HepG2 (cell line): ENCODE measurements around the gene PRM3. TPM values are rescaled to one million over a fixed set of nuclear protein-coding genes. Genes with fewer than 3 reads are reported as not detected.

Experiments
- ATAC-seq: fragments of 200-7000 bp; cut with Tn5 transposase; 3 replicates; pipeline ENCODE4 v1.9.1; 2020; ENCODE audit warnings: mild to moderate bottlenecking, moderate library complexity
- BruUV-seq: library from RNA; stranded (reverse); fragments of 400-500 nt; replicated peaks from 2 replicates; lab custom pipeline; 2021; lab: Mats Ljungman, UMichigan
- CTCF ChIA-PET: fragments of 300-600 bp; formaldehyde crosslinking; extraction: SDS; loops from one replicate; lab custom pipeline; 2021; ENCODE audit warnings: low total read pairs, inconsistent platforms, low intra/inter-chr PET ratio; lab: Yijun Ruan, JAX
- POLR2A ChIA-PET: fragments of 350-600 bp; sonication (Branson Sonifier 250); formaldehyde crosslinking; loops from one replicate; lab custom pipeline; 2020; ENCODE audit warnings: antibody characterized with exemption, inconsistent platforms; lab: Yijun Ruan, JAX
- DNase-seq: peaks from one replicate; pipeline ENCODE4 v3.0.0-alpha.2; 2015; ENCODE audit warnings: low spot score
- FAIRE-seq: peaks from 3 replicates; lab custom pipeline; 2011; peaks lifted over from hg19 to GRCh38; lab: Jason Lieb, UNC
- H2AFZ ChIP-seq: one replicate; pipeline ENCODE4 v1.6.1; 2011; ENCODE audit warnings: low read length, inconsistent platforms
- H3K27ac ChIP-seq: fragments of 300-600 bp; 3 replicates; pipeline ENCODE4 v1.8.0; 2011; ENCODE audit warnings: mixed run types, mild to moderate bottlenecking, mixed read lengths, low read length, inconsistent platforms; ENCODE audit not compliant: insufficient read depth; ENCODE audit errors: extremely low read length
- H3K27me3 ChIP-seq, 2 experiments: fragments of 200-600 bp in 1 of 2; 2 replicates in 1 of 2; 3 replicates in 1 of 2; pipeline versions ENCODE4 v1.6.0 to v1.8.0; 2011; ENCODE audit warnings: low read length in 2 of 2, mild to moderate bottlenecking in 2 of 2, moderate library complexity in 2 of 2, inconsistent platforms in 1 of 2; ENCODE audit not compliant: insufficient read depth in 2 of 2, control insufficient read depth in 1 of 2
- H3K36me3 ChIP-seq, 2 experiments: fragments of 200-600 bp in 1 of 2; replicated peaks in 1 of 2; 2 replicates in 1 of 2; 3 replicates in 1 of 2; pipeline versions ENCODE4 v1.5.1 to v1.8.0; 2011; ENCODE audit warnings: low read length in 2 of 2, inconsistent platforms in 1 of 2; ENCODE audit not compliant: insufficient read depth in 2 of 2, control insufficient read depth in 1 of 2
- H3K4me1 ChIP-seq: 2 replicates; pipeline ENCODE4 v1.5.1; 2012; ENCODE audit warnings: low read length, inconsistent platforms; ENCODE audit not compliant: insufficient read depth
- H3K4me2 ChIP-seq: 2 replicates; pipeline ENCODE4 v1.6.0; 2011; ENCODE audit warnings: low read depth, low read length, inconsistent platforms
- H3K4me3 ChIP-seq, 3 experiments: fragments of 200-600 bp in 1 of 3; sonication (generic), shearing (Covaris generic) in 1 of 3; replicated peaks in 1 of 3; 2 replicates each; pipeline ENCODE4 v1.5.1; 2011 to 2016; ENCODE audit warnings: low read length in 3 of 3, inconsistent platforms in 2 of 3, low read depth in 2 of 3, mild to moderate bottlenecking in 2 of 3, control low read depth in 1 of 3, mixed read lengths in 1 of 3; ENCODE audit not compliant: insufficient read depth in 1 of 3
- H3K79me2 ChIP-seq: one replicate; pipeline ENCODE4 v1.6.1; 2011; ENCODE audit warnings: low read length, inconsistent platforms; ENCODE audit not compliant: insufficient read depth
- H3K9ac ChIP-seq: 2 replicates; pipeline ENCODE4 v1.6.0; 2011; ENCODE audit warnings: mild to moderate bottlenecking, low read depth, low read length, inconsistent platforms; ENCODE audit not compliant: insufficient read depth
- H3K9me3 ChIP-seq: 2 replicates; pipeline ENCODE4 v1.5.1; 2012; ENCODE audit warnings: mild to moderate bottlenecking, low read length
- H4K20me1 ChIP-seq: 2 replicates; pipeline ENCODE4 v1.6.0; 2011; ENCODE audit warnings: inconsistent platforms, mild to moderate bottlenecking, low read length, moderate library complexity; ENCODE audit not compliant: insufficient read depth
- CSRNP1 ChIP-seq: sonication (generic); formaldehyde crosslinking; IDR thresholded peaks from 2 replicates; pipeline ENCODE4 v1.8.1; 2023; ENCODE audit warnings: mild to moderate bottlenecking, missing genetic modification reagents
- HDAC2 ChIP-seq: sonication (generic); formaldehyde crosslinking; IDR thresholded peaks from 2 replicates; pipeline ENCODE4 v1.4.0; 2020; ENCODE audit warnings: missing genetic modification reagents
- MTA1 ChIP-seq: sonication (generic); formaldehyde crosslinking; IDR thresholded peaks from 2 replicates; pipeline ENCODE4 v1.4.0; 2020; ENCODE audit warnings: missing genetic modification reagents, mild to moderate bottlenecking, borderline replicate concordance
- RFX3 ChIP-seq: IDR thresholded peaks from 2 replicates; pipeline ENCODE4 v1.6.1; 2016; ENCODE audit warnings: missing biosample characterization, missing genetic modification reagents
- SETDB1 ChIP-seq: sonication (generic); formaldehyde crosslinking; IDR thresholded peaks from 2 replicates; pipeline ENCODE4 v1.5.1; 2020; ENCODE audit warnings: missing genetic modification reagents, mild to moderate bottlenecking, borderline replicate concordance
- SRSF9 ChIP-seq: fragments of 200-400 bp; formaldehyde crosslinking; IDR thresholded peaks from 2 replicates; pipeline ENCODE4 v1.6.1; 2018; ENCODE audit warnings: borderline replicate concordance, mild to moderate bottlenecking, low read depth, low read length; ENCODE audit not compliant: insufficient read depth, poor library complexity, severe bottlenecking
- ZFP1 ChIP-seq: IDR thresholded peaks from 2 replicates; pipeline ENCODE4 v1.6.1; 2016
- ZNF136 ChIP-seq: sonication (generic); formaldehyde crosslinking; IDR thresholded peaks from 2 replicates; pipeline ENCODE4 v1.8.1; 2022; ENCODE audit warnings: low read depth, mild to moderate bottlenecking, moderate library complexity, missing genetic modification reagents
- ZNF205 ChIP-seq: IDR thresholded peaks from 2 replicates; pipeline ENCODE4 v1.6.1; 2018; ENCODE audit warnings: missing biosample characterization, missing genetic modification reagents
- ZNF234 ChIP-seq: sonication (generic); formaldehyde crosslinking; conservative IDR thresholded peaks from 2 replicates; pipeline ENCODE4 v1.5.1; 2020; ENCODE audit warnings: mild to moderate bottlenecking, missing genetic modification reagents
- ZNF382 ChIP-seq: sonication (generic); formaldehyde crosslinking; IDR thresholded peaks from 2 replicates; pipeline ENCODE4 v1.5.0; 2020; ENCODE audit warnings: missing genetic modification reagents, mild to moderate bottlenecking, borderline replicate concordance
- ZNF687 ChIP-seq: sonication (generic); formaldehyde crosslinking; IDR thresholded peaks from 2 replicates; pipeline ENCODE4 v1.5.1; 2020; ENCODE audit warnings: mild to moderate bottlenecking, missing genetic modification reagents, moderate library complexity
- ZSCAN20 ChIP-seq: sonication (generic); formaldehyde crosslinking; IDR thresholded peaks from 2 replicates; pipeline ENCODE4 v1.4.0; 2020; ENCODE audit warnings: missing genetic modification reagents, mild to moderate bottlenecking, borderline replicate concordance
- WGBS: methylation state at CpG from one replicate; pipeline ENCODE4 v1.1.6; 2017; ENCODE audit warnings: low lambda C conversion rate; 5-methylcytosine and 5-hydroxymethylcytosine counted together
- in situ Hi-C: cut with HindIII; loops from 2 replicates; pipeline ENCODE4 v1.10.0; 2017; ENCODE audit warnings: low pct_unique_long_range_greater_than_20kb; ENCODE audit not compliant: extremely low pct_ligation_motif_present
- intact Hi-C: fragments of 100-400 bp; cut with micrococcal nuclease; formaldehyde crosslinking; loops from one replicate; pipeline ENCODE4 v1.10.0; 2022; ENCODE audit not compliant: unreplicated experiment
- polyA plus RNA-seq, 8 experiments: library from polyadenylated mRNA; depleted of rRNA in 3 of 8; stranded (reverse) in 7 of 8; unstranded in 1 of 8; fragments of >200 nt; fragmentation: Illumina TruSeq in 4 of 8; extraction: Trizol in 4 of 8; gene quantifications; 2 replicates each; pipeline versions ENCODE4 v1.2.1 to v1.2.3, GENCODE V29; 2011 to 2016; ENCODE audit warnings: low read depth in 4 of 8, missing spikeins in 1 of 8, mixed read lengths in 1 of 8; ENCODE audit not compliant: insufficient read depth in 1 of 8
- total RNA-seq, 5 experiments: library from RNA; depleted of rRNA; stranded (reverse); fragments of >200 nt; fragmentation: Illumina TruSeq; extraction: Trizol; gene quantifications; 2 replicates each; pipeline ENCODE4 v1.2.3, GENCODE V29; 2016; ENCODE audit warnings: low read depth in 1 of 5

PRM3 gene
- total and polyA plus RNA-seq, 2 of the 13 experiments (the other 11 are each of a cell fraction or from before 2014, with no cell fraction given) = not detected

GRCh38 chr16:11229906-11230305 is 43.5 kb downstream of the PRM3 start:
- 60% methylated on average over 4 of the region's 4 CpGs for WGBS
- no peak for ATAC-seq
- in situ Hi-C loops = no loop called here
- Histone ChIP-seq H3K4me3 (no peak overlapping the region), H3K27ac (no peak overlapping the region), H4K20me1 (no peaks in the 10 kb centered on the region), H2AFZ (no peak overlapping the region), H3K9me3 (no peaks in the 10 kb centered on the region), H3K27me3 (peaks cover 5 to 32% of the 10 kb centered on the region in 2 experiments; a peak in 3 of 5 replicates), H3K36me3 (no peaks in the 10 kb centered on the region), H3K4me2 (no peak overlapping the region), H3K9ac (no peak overlapping the region), H3K4me1 (peaks cover 21% of the 10 kb centered on the region), H3K79me2 (no peaks in the 10 kb centered on the region)
- ChIA-PET CTCF (no interaction called here), POLR2A (no interaction called here)
- TF ChIP-seq CSRNP1 (CRISPR knock-in tag) (no peak), ZNF687 (CRISPR knock-in tag) (no peak), ZNF205 (CRISPR knock-in tag) (no peak), RFX3 (no peak), SRSF9 (no peak), MTA1 (CRISPR knock-in tag) (no peak), ZNF136 (CRISPR knock-in tag) (no peak), ZNF234 (CRISPR knock-in tag) (no peak), SETDB1 (no peak), ZSCAN20 (CRISPR knock-in tag) (no peak), ZFP1 (no peak), ZNF382 (CRISPR knock-in tag) (no peak), HDAC2 (CRISPR knock-in tag) (no peak)
- no TSS peak for BruUV-seq
- no peak for DNase-seq
- FAIRE-seq = no peak
- intact Hi-C loops = no loop called here
